HG03460 (cell line): ENCODE results near the gene SOX18.
"Not testable (repeated sequence)": the region's sequence is repeated elsewhere in the genome, so short reads cannot be mapped to it uniquely, and the experiment has no call there.

ENCODE experiments used
- ATAC-seq: cut with Tn5 transposase; IDR thresholded peaks from one replicate; pipeline ENCODE4 v1.9.1; 2021; ENCODE audit not compliant: unreplicated experiment

SOX18 gene

GRCh38 chr20:64025101-64025825 lies 24.2 kb downstream of the SOX18 start:
- no peak for ATAC-seq

DNA sequence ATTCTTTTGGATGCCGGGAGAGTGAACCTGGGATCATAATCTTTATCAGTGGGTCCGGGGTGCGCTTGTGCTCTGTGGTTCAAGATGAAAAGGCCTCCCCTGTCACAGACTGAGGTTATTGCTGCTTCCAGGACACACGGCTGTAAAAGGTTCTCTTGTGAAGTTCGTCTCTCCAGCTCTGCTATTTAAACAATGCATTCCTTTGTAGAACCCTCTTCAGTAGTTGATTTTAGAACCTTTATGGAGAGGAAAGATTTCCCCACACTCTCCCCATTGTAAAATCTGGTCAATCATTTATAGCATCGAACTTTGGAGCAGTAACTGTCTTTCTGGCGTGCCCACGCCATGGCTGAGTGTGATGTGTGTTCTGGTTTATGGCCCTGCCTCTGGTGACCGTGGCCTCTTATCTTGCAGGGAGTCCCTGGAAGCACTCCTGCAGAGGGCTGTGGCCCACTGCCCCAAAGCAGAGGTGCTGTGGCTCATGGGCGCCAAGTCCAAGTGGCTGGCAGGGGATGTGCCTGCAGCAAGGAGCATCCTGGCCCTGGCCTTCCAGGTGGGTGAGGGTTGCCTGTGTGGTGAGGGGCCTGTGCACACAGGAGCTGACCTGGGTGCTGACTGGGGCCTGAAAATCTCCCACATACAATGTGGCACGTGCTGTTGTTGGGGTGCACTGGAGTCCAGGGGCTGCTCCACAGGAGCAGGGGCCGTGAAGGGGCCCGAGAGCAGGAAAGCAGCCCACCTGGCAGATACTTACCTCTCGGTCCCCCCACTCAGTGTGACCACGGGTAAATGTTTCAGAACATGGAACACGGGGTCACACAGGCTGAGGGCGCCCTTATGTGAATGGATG lies 25.1 kb downstream of the SOX18 start:
- ATAC-seq: no peak

DNA sequence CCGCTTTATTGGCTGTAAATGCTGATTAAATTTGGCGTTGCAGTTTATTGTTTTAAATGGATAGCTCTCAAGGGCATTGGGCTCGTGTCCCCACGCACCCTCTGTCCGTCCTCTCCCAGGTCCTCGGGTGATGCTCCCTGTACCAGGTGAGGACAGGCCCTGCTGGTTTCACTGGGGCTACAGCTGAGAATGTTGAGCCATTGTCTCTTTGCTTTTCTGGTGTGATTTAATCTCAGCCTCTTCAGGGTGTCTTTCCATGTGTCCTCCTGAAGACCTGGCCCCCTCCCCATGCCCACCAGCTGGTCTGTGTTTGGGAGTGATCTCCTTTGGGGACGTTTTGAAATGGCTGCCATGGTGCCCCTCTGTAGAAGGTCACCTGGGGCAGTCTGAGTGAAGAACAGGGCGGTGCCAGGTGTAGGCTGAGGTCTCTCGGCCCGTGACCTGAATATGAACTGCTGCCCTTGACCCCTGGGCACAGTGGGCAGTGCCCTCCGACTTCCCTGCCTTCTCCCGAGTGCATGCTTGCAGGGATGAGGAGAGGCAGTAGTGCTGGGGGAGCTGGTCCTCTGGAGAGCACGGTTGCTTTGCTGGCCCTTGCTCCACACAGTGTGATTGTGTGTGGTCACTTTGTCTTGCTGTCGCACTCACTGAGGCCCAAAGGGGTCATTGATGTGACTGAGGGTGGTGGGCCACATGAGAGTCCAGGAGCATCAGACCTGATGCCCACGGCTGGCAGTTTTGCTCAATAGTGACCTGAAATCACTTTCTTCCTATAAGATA lies 25.9 kb downstream of the SOX18 start:
- no peak for ATAC-seq

- ATAC-seq: no peak
These were observed 26.6 kb downstream of the SOX18 start for GRCh38 chr20:64022671-64023360.

GRCh38 chr20:64021124-64021975 lies 28.1 kb downstream of the SOX18 start:
- ATAC-seq: no peak

GRCh38 chr20:64015635-64016034 lies 33.8 kb downstream of the SOX18 start:
- ATAC-seq: no peak

- ATAC-seq: not testable (repeated sequence)
These were observed 36.9 kb downstream of the SOX18 start for GRCh38 chr20:64012385-64013154.

DNA sequence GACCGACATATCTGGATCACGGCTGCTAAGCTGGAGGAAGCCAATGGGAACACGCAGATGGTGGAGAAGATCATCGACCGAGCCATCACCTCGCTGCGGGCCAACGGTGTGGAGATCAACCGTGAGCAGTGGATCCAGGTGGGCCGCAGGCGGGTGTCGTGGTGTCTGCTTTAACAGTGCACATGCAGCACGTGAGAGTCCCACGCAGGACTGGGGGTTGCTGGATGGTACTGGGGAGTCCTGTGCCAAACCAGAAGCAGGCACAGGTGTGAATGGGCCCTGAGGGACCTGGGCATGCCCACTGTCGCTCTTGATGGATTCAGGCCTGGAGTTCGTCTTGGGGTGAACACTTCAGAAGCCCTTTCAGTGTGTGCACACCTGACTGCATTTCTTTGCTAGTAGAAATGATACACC lies 38.1 kb downstream of the SOX18 start:
- ATAC-seq: no peak

DNA sequence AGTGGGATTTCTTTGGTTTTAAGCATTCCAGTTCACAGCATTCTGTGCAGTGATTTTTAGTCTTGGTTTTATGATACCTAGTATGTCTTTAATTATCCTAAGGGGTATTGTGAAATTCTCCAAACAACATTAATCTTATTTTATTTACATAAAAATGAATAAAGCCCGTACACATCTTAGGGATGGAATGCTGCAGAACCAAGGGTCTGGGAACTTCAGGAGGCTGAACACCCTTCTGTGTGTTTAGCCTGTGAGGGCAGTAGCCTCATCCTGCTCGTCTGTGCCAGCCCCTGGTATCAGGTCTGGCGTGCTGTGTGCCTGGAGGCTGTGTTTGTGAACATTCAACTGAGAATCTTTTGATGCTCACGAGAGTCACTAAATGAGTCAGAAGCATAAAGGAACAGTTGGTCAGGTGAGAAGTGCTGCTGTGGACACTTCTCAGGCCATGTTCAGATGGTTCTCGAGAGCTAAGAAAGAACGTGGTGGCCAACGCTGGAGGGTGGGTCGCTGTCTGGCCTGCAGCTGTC lies 38.7 kb downstream of the SOX18 start:
- no peak for ATAC-seq

- no peak for ATAC-seq
These were observed 39.5 kb downstream of the SOX18 start for GRCh38 chr20:64009811-64010387.

GRCh38 chr20:64006902-64007301 lies 42.5 kb downstream of the SOX18 start:
- ATAC-seq: no peak

- ATAC-seq: no peak
These were observed 42.9 kb downstream of the SOX18 start for GRCh38 chr20:64006490-64006889.

DNA sequence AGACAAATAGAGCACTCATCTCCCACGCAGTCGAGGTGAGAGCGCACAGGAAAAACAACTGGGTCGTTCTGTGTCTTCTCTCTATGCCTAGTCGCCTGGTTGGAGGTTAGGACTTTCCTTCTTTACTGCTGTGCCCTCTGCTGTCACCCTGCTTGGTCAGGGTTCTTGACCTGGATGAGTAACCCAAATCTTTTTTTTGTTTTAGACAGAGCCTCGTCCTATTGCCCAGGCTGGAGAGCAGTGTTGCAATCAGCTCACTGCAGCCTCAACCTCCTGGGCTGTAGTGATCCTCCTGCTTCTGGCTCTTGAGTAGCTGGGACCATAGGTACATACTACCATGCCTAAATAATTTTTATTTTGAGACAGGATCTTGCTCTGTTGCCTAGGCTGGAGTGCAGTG lies 44.0 kb downstream of the SOX18 start:
- ATAC-seq: no peak

- no peak for ATAC-seq
These were observed 45.3 kb downstream of the SOX18 start for GRCh38 chr20:64003960-64004725.

- no peak for ATAC-seq
These were observed 47.8 kb downstream of the SOX18 start for GRCh38 chr20:64001607-64002011.

DNA sequence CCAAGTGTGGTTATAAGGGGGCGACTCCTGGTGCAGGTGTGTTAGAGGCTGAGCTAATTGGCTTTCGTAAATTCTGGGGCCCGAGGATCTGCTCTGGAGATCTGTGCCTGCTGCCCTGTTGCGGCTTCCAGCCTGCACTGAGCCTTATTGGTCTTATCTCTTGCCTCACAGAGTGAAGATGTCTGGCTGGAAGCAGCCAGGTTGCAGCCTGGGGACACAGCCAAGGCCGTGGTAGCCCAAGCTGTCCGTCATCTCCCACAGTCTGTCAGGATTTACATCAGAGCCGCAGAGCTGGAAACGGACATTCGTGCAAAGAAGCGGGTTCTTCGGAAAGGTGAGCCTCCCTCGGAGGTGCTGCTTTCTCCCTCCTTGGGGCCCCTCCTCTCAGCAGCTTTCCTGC lies 48.5 kb downstream of the SOX18 start:
- ATAC-seq: no peak
